ENCODE data around the gene RPLP2.

DNA sequence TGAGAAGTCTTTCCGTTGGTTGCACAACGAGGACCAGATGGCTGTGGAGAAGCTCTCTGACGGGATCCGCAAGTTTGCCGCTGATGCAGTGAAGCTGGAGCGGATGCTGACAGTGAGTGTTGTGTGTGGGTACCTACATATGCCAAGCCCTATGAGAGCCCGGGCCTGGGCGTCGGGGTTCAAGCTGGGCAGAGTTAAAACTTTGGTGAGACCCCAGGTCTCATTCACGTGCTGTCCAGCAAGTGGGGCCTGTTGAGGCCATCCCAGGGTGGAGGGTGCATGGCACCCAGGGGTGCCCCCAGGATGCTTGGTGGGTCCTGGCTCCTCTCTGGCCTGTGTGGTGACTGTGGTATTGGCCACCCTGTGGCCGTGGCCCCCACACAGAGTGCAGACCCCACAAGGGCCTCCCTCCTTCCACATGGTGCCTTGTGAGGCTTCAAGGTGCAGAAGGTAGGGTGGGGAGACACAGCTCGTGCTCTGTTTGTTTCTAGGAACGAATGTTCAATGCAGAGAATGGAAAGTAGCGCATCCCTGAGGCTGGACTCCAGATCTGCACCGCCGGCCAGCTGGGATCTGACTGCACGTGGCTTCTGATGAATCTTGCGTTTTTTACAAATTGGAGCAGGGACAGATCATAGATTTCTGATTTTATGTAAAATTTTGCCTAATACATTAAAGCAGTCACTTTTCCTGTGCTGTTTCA lies 45.3 kb upstream of the RPLP2 start:
- TF ChIP-seq CTCF (IDR thresholded peaks at IDR 0.05 in 4 of 5, conservative IDR thresholded peaks at IDR 0.05 in 1 of 5) (no peak), POLR2A (IDR thresholded peaks at IDR 0.05) (no peak)
